Fibroblast of the aortic adventitia (primary cell): ENCODE data around the gene TSBP1. TPM values are rescaled to one million over a fixed set of nuclear protein-coding genes. Genes with fewer than 3 reads are reported as not detected.
"Not testable (repeated sequence)": the region's sequence is repeated elsewhere in the genome, so short reads cannot be mapped to it uniquely, and the experiment has no call there.

Experiments
- DNase-seq: peaks from one replicate; pipeline ENCODE4 v3.0.0-alpha.2; 2010; ENCODE audit warnings: low read depth
- H3K4me3 ChIP-seq: 2 replicates; pipeline ENCODE4 v1.5.1; 2011; ENCODE audit warnings: low read depth, mild to moderate bottlenecking, control low read depth, low read length, moderate library complexity
- total RNA-seq: library from RNA; depleted of rRNA; stranded (reverse); fragments of >200 nt; gene quantifications from 2 replicates; pipeline ENCODE4 v1.2.3, GENCODE V29; 2012; ENCODE audit warnings: low replicate concordance
- TF ChIP-seq, protein P1 (sequence below): IDR thresholded peaks from 2 replicates; pipeline ENCODE4 v1.5.1; 2011; ENCODE audit warnings: mild to moderate bottlenecking, low read length, control low read depth, inconsistent platforms; ENCODE audit not compliant: insufficient read depth

Gene TSBP1
- total RNA-seq, 1 donor: not detected

DNA sequence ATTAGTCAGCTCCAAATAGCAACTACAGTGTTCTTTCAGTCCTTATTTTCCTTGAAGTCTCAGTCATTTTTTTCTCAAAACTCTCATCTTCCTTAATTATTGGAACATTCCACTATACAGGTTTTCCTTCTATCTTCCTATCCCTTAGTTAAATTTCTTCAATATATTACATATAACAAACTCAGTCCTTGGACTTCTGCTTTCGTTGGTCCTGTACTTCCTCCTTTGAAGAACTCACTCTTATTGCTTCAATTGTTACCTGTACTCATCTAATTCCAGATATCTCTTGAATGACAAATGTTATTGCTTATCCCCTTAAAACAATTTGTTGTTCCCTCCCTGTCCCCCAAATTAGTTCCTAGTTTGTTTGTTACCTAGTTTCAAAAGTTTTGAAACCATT, 80.2 kb downstream of the TSBP1 start:
- TF ChIP-seq, protein P1, sequence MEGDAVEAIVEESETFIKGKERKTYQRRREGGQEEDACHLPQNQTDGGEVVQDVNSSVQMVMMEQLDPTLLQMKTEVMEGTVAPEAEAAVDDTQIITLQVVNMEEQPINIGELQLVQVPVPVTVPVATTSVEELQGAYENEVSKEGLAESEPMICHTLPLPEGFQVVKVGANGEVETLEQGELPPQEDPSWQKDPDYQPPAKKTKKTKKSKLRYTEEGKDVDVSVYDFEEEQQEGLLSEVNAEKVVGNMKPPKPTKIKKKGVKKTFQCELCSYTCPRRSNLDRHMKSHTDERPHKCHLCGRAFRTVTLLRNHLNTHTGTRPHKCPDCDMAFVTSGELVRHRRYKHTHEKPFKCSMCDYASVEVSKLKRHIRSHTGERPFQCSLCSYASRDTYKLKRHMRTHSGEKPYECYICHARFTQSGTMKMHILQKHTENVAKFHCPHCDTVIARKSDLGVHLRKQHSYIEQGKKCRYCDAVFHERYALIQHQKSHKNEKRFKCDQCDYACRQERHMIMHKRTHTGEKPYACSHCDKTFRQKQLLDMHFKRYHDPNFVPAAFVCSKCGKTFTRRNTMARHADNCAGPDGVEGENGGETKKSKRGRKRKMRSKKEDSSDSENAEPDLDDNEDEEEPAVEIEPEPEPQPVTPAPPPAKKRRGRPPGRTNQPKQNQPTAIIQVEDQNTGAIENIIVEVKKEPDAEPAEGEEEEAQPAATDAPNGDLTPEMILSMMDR: no peak
- no peak for DNase-seq
- H3K4me3 ChIP-seq: no peak overlapping the region

DNA sequence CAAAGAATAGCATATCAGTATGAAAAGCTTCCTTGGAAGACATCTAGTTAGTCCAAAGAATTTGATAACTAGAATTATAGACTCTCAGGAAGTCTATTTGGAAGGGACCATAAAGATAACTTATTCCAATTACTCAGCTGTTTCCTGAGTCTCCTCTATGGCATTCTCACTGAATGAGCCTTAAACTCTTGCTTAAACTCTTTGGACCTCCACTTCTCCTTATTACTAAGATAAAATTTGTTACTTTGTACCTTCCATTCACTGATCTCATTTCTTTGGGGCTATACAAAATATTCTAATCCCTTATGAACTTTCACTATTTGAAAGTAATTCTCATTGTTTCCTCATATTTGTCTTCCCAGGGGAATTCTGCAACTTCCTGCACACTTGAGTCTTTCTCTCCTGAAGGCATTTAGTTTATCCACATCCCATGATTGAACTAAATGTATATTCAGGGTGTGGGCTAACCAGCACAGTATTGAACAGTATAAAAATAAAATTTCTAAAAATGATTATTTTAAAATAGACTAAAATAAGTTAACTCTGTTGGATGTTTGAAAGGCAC, 80.7 kb downstream of the TSBP1 start:
- H3K4me3 ChIP-seq: no peak overlapping the region
- peak; percentile 23 for DNase-seq
- TF ChIP-seq, protein P1: no peak

DNA sequence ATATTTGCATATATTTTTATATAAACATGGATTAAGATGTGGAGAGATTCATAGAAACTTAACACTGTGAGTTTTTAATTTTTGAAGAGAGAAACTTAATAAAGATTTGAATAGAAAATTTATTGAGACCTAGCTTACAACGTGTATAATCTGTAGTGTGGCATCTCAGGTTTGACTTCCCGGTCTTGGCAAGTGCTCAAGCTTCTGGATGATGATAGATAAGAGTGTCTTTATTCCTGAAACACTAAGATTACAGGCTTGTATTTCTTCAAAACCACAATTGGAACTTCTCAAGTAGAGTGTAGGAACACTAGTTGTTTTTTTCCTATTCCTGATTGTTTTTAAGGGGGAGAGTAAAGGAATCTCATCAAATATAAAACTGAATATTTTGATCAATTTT, 83.3 kb downstream of the TSBP1 start:
- TF ChIP-seq, protein P1: no peak

DNA sequence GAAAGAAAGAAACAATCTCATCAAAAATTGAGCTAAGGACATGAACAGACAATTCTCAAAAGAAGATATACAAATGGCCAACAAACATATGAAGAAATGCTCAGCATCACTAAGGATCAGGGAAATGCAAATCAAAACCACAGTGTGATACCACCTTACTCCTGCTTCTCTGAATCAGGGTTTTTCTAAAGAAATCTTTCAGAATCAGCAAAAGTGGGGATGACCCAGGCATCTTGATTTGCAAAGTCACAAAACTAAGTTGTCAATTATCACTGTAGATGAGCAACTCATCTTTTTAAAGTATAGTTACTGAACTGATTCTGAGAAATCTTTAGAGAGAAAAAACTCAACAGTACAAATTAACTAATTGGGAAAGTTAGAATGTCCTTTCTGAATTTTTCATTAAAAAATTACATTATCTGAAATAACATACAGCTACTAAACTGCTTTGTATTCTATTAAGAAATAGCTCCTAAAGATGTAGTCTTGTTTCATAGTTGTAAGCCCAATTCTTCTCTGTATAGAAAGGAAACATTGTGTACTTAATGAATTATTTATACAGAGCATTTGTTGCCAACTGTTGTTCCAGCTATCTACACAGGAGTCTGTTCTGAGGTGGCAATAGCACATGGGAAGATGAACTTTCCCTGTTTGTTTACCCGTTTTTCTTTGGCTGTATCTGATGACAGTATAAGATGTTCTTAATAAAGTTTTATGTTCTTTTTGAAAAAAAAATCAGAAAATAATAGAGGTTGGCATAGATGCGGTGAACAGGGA, 97.7 kb downstream of the TSBP1 start:
- DNase-seq, H3K4me3 ChIP-seq: not testable (repeated sequence)

More for the DNA sequence above, 83.3 kb downstream of the TSBP1 start:
- no peak overlapping the region for H3K4me3 ChIP-seq
- DNase-seq: no peak

DNA sequence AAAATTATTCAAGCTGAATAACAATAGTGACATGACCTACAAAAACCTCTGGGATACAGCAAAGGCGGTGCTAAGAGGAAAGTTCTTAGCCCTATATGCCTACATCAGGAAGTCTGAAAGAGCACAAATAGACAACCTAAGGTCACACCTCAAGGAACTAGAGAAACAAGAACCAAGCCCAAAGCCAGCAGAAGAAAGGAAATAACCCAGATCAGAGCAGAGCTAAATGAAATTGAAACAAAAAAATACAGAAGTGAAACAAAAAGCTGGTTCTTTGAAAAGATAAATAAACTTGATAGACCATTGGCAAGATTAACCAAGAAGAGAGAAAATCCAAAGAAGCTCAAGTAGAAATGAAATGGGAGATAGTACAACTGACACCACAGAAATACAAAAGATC, 100.3 kb downstream of the TSBP1 start:
- H3K4me3 ChIP-seq: no peak overlapping the region
- no peak for DNase-seq
- TF ChIP-seq, protein P1: no peak

DNA sequence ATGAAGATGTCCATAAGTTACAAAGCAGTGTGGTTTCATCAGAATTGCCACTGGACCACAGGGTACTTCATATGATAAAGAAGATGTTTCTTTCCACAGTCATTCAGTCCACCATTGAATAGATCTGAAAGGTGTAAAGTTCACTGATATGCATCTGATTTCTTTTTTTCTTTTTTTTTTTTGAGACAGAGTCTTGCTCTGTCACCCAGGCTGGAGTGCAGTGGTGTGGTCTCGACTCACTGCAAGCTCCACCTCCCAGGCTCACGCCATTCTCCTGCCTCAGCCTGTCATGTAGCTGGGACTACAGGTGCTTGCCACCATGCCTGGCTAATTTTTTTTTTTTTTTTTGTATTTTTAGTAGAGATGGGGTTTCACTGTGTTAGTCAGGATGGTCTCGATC, 103.2 kb downstream of the TSBP1 start:
- DNase-seq, H3K4me3 ChIP-seq: not testable (repeated sequence)

DNA sequence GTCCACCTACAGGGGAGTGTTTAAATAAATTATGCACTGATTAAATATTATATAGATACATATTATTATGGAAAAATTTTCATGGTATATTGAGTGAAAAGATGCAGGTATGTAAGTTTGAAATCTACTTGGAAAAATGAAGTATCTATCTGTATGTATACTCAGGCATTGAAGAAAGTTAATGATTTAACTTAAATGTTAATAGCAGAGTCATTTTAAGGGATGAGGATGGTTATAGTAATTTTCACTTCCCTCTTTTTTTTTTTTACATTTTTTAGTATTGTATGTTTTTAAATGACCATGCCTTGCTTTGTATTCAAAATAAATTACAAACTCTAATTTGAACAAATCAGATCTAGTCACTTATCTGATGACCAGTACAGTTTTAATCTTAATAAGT, 104.7 kb downstream of the TSBP1 start:
- TF ChIP-seq, protein P1: no peak
- no peak overlapping the region for H3K4me3 ChIP-seq
- no peak for DNase-seq

DNA sequence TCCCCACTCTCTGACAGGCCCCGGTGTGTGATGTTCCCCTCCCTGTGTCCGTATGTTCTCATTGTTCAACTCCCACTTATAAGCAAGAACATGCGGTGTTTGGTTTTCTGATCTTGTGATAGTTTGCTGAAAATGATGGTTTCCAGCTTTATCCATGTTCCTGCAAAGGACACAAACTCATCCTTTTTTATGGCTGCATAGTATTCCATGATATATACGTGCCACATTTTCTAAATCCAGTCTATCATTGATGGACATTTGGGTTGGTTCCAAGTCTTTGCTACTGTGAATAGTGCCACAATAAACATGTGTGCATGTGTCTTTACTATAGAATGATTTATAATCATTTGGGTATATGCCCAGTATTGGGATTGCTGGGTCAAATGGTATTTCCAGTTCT, 114.4 kb downstream of the TSBP1 start:
- H3K4me3 ChIP-seq, DNase-seq: not testable (repeated sequence)
